KG1 (cell line): ENCODE measurements around the gene OR5C1.
A peak's percentile ranks its signal among the peaks of the same experiment; 100 is the strongest.
"Not testable (repeated sequence)": the region's sequence is repeated elsewhere in the genome, so short reads cannot be mapped to it uniquely, and the experiment has no call there.

ENCODE experiments used
- DNase-seq: peaks from one replicate; lab custom pipeline; 2025; lab: John Stamatoyannopoulos, UW

OR5C1 gene

DNA sequence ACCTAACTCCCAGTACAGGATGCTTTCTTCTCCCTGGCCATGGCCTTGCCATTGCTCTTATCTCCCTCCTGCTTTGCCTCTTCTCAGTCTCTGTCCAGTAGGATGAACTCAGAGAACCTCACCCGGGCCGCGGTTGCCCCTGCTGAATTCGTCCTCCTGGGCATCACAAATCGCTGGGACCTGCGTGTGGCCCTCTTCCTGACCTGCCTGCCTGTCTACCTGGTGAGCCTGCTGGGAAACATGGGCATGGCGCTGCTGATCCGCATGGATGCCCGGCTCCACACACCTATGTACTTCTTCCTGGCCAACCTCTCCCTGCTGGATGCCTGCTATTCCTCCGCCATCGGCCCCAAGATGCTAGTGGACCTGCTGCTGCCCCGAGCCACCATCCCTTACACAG is at the start of gene OR5C1:
OR5C1 (plus strand) TSS at position 103 of the 400 bp plus-strand sequence; CDS start at position 103, 0 bp downstream.
- DNase-seq, result no peak

DNA sequence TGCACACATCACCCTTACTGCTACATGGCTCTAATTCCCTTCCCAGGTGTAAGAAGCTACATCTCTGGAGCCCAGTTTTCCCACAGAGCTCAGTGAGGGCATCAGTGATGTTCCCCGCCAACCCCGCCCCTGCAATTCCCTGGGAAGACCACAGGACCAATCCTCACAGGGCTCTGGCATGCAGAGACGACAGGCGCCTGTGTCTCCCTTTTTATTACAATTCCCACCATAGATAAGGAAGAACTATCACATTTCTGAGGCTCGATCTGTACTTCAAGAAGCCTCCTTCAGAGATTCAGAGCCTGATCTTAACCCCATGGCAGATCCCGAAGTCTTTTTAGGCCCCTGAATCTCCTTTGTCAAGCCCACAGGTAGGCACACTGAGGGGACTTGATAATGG is 46.7 kb upstream of the OR5C1 start, which contains the start of gene OR1L6:
OR1L6 (plus strand) TSS at position 301 of the 400 bp plus-strand sequence. CDS start 7,545 bp downstream, outside the sequence.
- DNase-seq, result no peak

DNA sequence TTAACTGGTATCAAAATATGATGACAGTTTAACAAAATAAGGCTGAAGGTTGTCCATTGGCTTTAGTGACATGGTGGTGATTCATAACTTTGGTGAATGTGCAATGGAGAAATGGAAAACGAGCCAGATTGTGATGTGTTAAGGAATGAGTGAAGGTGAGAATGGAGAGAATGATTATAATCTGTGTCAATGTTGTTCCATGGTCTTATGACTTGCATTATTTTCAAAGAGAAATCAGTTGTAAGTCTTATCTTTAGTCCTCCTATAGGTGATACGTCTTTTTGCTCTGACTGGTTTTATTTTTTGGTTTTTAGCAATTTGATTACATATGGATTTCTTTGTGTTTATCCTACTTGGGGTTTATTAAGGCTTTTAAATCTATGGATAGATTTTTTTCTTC is 33.9 kb upstream of the OR5C1 start:
- no peak for DNase-seq

DNA sequence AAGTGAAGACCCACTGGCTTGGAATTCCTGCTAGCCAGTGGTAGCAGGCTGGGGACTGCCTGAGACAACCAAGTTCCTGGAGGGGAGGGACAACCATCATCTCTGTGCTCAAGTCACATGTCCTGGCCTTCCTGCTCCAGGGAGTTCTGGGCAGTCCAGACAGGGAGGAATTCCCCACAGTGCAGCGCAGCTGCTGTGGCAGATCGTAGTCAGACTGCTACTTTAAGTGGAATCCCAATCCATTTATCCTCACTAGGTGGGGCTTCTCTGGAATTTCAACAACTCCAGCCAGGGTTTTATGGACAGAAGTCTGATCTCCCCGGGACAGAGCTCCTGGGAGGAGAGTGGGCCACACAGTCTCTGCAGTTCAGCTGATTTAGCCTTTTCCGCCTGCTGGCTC is 20.9 kb upstream of the OR5C1 start:
- DNase-seq, result no peak

DNA sequence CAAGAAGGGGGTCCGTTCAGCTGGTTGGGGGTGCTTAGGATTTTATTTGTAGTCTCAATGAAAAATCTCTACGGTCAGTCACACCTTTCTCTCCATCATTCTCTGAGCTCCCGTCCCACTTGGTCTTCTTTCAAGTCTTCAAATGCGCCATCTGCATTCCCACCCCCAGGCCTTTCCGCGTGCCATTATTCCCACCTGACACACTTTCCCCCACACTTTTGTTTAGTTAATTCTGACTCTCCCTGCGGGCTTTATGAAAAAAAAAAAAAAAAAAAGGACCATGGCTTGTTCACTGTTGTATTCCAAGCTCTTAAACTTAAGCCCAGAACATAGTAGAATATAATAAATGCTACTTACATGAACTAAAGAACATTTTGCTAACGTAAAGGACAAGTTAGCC is 11.7 kb upstream of the OR5C1 start:
- DNase-seq, result no peak

DNA sequence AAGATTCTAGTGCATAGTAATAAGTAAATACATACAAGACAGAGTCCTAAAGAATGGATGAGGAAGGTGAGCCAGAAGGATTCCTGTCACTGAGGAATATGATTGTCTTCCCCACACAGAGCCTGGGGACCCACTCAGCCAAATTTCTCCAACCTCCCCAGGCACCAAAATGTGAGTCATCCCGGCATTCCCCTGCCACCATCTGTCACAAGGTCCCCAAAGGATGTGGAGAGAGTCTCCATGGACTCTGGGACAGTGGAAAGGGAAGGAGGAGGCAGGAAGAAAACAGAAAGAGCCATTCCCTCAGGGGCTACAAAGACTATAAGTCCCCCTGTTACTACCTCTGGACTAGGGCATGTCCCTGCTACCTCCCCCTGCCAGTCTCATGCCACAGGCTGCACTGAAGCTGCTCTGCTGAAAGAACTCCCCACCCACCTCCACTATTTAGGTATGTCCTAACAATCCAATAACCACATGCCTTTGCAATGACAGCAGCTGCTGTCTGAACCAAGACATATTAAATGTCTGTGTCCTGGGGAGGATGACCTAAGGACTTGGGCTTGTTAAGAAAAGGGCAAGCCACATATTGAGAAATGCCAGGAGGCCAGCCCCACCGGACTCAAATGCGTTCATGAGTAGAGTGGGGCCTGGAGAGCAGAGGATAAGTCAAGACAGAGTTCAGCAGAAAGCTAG is 10.7 kb upstream of the OR5C1 start:
- no peak for DNase-seq

DNA sequence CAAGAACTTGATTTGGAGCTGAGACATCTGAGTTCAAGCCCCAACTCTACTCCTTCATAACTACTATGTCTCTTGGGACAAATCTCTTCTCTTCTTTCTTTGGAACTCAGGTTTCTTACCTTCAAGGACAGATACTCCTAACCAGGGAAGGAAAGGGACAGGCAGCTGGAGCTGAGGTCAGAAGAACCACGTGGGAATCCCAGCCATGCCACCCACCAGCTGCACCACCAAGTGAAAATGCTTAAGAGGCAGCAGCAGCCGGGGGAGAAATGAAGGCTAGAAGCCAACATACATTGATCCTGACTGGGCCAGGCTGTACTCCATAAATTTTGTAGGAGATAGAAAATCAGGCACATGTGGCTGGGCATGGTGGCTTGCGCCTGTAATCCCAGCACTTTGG is 9.6 kb upstream of the OR5C1 start:
- no peak for DNase-seq

DNA sequence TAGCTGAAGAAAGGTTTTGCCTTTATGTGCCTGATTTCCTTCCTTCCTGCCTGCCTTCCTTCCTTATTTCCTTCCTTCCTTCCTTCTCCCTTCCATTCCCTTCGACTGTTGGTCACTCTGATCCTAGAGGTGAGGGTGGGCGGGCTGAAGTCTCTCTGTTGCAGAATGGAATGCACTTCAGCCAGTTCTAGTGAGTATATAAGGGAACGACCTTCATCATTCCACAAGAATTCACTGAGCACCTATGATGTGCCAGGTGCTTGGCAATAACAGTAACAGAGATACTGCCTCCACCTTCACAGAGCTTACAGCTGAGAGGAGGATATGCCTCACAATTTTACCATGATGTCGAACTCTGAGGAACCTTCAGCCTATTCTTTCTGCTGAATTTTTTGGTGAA is 8.7 kb upstream of the OR5C1 start:
- no peak for DNase-seq

DNA sequence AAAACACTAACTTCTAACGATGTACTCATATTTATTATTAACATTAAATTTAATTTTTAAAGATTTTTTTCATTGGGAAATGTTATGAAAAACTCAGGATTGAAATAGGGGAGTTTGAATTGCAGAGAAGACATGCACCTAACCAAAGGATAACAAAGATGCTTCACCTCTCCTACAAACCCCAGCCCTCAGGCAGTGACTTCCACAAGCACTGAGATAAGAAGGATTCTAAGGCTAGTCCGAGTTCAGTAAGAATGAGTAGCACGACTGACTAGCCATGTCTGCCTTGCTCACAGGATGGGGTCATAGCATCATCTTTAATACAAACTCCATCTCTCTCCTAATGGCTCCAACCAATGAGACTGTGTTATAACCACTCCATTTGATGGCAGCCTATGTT is 7.1 kb upstream of the OR5C1 start:
- no peak for DNase-seq

DNA sequence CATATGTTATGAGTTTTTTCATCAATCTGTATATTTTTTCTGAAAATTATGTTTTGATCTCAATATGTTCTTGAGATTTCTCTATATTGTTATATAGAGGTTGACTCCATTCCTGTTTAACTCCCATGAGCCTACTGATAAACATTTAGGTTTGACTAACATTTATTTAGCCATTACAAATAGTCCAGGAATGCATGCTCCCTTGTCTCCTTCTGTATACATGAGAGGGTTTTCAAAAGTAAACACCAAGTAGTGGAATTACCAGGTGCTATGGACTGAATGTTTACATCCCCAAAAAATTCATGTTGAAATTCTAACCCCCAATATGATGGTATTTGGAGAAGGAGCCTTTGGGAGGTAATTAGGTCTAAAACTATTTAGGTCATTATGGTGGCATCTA is 3.5 kb upstream of the OR5C1 start:
- DNase-seq, result no peak

DNA sequence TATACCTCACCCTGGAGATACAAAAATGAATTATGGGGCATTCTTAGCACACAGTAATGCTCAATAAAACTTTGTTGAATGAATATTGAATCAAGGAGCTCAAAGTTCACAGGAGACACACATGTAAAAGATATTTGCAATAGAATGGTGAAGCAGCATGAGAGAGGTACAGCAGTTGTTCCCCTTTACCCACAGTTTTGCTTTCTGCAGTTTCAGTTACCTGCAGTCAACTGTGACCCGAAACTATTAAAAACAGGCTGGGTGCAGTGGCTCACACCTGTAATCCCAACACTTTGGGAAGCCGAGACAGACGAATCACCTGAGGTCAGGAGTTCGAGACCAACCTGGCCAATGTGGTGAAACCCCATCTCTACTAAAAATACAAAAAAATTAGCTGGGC is 2.4 kb upstream of the OR5C1 start:
- DNase-seq, result no peak

DNA sequence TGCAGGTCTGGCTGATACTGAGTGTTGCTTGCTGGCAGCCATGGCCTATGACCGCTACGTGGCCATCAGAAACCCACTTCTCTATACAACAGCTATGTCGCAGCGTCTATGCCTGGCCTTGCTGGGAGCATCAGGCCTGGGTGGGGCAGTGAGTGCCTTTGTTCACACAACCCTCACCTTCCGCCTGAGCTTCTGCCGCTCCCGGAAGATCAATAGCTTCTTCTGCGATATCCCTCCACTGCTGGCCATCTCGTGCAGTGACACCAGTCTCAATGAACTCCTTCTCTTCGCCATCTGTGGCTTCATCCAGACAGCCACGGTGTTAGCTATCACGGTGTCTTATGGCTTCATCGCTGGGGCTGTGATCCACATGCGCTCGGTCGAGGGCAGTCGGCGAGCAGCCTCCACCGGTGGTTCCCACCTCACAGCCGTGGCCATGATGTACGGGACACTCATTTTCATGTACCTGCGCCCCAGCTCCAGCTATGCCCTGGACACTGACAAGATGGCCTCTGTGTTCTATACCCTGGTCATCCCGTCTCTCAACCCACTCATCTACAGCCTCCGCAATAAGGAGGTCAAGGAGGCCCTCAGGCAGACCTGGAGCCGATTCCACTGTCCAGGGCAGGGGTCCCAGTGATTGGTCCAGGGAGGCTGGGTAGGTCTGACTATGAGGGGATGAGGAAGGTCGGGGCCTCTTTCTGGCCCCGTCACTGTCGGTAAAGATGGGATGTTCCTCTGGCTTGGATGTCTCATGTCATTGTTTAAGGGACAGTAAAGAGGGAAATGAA is 718 bp downstream of the OR5C1 start:
- no peak for DNase-seq

DNA sequence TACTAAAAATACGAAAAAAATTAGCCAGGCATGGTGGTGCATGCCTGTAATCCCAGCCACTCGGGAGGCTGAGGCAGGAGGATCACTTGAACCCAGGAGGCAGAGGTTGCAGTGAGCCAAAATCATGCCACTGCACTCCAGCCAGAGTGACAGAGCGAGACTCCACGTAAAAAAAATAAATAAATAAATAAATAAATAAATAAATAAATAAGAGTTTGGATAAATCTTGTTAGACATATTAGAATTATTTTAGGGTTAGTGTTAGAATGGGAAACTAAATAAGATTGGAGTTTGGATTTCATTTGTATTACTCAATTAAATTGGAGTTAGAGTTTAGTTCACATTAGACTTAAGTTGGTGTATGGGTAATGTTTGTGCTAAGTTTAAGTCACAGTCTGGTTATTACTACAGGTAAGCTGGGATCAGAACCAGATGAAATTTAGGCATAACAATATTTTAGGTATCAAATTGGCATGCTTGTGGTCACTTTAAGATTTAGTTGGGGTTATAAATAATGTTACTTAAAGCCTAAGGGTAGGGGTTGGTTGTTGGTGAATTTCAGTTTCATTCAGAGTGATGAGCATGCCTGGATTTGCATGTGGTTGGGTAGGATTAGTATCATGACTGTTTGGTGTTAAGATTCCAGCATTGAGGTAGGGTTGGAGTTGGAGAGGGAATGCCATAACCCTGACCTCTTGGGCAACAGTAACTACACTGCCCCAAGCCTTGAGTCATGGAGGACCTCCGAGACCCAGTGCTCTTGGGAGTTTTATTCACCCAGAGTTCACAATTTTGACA is 3.3 kb downstream of the OR5C1 start:
- DNase-seq, result no peak

DNA sequence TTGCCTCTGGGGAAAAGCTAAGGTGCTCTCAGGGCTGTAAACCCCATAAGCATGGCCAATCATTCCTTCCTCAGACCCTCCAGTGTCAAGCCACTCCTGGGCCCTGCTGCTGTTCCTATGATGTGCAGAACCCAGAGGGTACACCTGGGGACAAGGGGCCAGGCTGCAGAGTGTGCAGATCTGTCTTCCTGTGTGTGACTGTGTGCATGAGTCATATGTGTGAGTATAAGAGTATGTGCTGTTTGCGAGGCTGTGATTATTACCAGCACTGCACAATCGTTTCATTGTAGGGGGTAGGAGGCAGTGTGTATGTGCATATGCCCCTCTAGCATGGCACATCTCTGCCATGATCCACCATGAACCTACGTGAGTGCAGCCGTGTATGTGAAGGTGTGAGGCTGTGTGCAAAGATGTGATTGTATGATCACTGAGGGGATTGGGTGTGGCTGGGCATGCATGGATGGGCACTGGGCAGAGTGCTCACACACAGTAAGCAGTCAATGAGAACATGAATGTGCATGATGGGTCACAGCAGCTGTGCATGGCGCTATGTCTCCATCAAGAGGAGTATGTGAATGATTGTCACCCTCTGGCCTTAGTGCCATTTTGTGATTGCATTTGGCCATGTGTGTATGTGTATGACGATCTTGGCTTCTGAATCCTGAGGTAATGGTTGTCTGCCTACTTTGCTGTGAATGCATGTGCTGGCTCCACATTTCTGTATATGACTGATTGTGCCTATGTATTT is 8.8 kb downstream of the OR5C1 start:
- no peak for DNase-seq

DNA sequence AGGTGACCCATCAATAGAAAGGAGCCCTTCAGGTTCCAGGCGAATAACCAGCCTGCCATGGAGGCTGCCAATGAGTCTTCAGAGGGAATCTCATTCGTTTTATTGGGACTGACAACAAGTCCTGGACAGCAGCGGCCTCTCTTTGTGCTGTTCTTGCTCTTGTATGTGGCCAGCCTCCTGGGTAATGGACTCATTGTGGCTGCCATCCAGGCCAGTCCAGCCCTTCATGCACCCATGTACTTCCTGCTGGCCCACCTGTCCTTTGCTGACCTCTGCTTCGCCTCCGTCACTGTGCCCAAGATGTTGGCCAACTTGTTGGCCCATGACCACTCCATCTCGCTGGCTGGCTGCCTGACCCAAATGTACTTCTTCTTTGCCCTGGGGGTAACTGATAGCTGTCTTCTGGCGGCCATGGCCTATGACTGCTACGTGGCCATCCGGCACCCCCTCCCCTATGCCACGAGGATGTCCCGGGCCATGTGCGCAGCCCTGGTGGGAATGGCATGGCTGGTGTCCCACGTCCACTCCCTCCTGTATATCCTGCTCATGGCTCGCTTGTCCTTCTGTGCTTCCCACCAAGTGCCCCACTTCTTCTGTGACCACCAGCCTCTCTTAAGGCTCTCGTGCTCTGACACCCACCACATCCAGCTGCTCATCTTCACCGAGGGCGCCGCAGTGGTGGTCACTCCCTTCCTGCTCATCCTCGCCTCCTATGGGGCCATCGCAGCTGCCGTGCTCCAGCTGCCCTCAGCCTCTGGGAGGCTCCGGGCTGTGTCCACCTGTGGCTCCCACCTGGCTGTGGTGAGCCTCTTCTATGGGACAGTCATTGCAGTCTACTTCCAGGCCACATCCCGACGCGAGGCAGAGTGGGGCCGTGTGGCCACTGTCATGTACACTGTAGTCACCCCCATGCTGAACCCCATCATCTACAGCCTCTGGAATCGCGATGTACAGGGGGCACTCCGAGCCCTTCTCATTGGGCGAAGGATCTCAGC is 11.6 kb downstream of the OR5C1 start, which contains the start of gene OR1K1:
OR1K1 (plus strand) TSS at position 58 of the 995 bp plus-strand sequence; CDS start at position 58, 0 bp downstream.
- no peak for DNase-seq

DNA sequence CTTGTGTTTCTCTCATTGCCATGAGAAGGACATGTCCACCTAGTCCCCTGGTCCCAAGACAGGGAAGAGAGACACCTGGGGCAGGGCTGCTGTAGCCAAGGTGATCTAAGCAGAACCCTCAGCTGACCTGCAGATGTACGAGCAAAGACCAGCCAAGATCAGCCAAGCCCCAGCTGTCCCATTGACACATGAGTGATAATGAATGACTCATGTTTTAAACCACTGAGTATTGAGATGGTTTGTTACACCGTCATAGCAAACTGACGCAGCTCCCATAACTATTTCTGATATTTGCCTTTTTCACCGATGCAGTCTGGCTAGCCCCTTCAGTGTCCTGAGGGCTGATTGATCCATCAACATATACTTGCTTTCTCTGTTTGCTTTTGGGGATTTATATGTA is 17.9 kb downstream of the OR5C1 start:
- no peak for DNase-seq

DNA sequence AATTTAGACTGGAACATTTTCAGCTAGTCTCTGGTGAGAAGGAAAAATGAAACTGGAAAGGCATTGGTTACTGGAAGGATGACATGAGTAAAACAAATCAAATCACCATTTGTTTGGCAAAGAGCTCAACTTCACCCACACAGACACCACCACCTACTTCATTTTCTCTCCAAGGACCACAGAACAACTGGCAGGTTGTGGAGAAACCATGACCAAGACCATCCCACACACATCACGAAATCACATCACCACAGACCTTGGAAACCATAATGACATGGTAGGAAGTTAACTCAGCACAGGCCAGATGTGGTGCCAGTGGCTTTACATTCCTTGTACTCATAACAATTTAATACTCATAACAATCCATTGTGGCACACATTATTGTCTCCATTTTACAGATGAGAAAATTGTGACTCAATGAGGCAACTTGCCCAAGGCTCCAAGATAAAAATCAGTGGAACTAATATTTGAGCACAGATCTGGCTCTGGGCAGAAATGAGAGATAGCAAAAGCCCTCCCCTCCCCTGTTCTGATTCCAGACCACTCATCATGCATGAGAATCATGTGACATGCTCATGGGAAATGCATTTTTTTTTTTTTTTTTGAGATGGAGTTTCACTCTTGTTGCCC is 18.7 kb downstream of the OR5C1 start:
- DNase-seq, result no peak

DNA sequence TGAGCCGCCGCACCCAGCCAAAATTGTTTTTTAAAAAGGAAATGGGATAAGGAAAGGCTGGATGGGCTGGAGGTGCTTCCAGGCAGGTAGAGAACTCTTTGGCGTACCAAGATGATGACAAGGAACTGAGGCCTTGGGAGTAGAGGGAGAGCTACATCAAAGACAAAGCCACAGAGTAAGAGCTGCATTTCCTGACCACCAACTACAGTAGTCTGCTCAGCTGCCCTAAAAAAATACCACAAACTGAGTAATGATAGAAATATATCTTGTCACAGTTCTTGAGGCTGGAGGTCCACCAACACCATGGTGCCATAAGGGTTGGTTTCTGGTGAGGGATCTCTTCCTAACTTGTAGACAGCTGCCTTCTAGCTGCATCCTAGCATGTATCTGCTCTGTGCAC is 19.4 kb downstream of the OR5C1 start:
- DNase-seq, result no peak

DNA sequence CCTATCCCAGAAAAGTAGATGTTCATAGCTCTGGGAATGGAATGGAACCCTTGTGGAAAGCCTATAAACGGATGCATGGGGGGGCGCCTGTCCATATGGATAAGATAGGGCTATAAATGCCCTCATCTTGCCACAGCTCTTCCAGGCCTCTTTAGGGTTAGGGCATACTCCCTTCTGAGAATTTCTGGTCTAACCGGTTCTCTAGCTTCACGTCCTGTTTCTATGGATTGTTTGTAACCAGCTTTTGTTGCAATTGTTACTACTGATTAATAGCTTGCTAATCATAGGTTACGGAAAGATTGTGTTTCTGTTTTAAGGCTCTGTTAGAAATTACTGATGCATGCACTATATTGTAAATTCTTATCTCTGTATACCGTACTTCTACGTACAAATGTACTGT is 20.5 kb downstream of the OR5C1 start:
- not testable (repeated sequence) for DNase-seq

DNA sequence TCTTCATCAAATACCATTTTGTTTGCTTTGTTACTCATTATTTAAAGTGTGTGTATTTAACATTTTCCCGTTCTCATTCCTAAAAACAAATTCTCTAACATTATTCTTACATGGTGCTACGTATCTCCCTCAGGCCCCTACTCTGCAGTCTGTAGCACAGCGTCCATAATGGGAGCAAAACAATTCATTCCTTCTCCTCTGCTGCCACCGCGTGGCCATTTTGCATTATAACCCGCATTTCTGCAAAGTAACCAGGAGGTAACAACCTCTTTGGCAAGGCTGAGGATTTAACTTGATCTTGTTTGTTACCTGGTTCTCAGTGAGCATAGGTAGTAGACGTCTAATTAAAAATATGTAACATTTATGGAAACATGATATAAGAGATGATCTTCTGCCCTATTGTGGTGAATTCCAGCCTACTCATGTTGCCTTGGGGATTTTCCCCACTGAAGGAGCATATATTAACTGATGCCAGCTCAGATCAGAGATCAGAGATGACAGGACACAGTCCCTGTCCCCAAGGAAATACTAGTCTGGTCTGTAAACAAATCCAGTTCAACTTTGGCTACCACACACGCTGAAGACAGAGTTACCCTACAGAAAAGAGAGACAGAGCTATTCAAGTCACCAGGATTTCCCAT is 21.7 kb downstream of the OR5C1 start:
- DNase-seq, result peak; percentile 84
